ENCODE measurements around the gene TBC1D4.

The TBC1D4 gene

DNA sequence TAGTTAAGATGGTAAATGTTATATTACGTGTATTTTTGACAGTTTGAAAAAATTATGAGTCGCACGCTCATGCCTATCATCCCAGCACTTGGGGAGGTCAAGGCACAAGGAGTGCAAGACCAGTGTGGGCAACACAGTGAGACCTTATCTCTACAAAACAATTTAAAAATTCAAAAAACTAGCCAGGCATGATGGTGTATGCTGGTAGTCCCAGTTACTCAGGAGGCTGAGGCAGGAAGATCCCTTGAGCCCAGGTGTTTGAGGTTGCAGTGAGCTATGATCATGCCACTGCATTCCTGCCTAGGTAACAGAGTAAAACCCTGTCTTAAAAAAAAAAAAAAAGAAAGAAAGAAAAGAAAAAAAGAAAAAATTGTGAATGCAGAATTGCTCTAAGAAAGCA is 58.0 kb downstream of the TBC1D4 start:
- no peak for DNase-seq (ENCODE audit: low read depth, low spot score)
- no peak overlapping the region for H3K4me3 ChIP-seq (ENCODE audit: low read length)

GRCh38 chr13:75422028-75422427 is 59.9 kb downstream of the TBC1D4 start:
- no peak for DNase-seq (ENCODE audit: low read depth, low spot score)
- no peak overlapping the region for H3K4me3 ChIP-seq (ENCODE audit: low read length)

- no peak for DNase-seq (ENCODE audit: low read depth, low spot score)
- H3K4me3 ChIP-seq (ENCODE audit: low read length): no peak overlapping the region
These were observed 60.8 kb downstream of the TBC1D4 start for GRCh38 chr13:75421133-75421532.

DNA sequence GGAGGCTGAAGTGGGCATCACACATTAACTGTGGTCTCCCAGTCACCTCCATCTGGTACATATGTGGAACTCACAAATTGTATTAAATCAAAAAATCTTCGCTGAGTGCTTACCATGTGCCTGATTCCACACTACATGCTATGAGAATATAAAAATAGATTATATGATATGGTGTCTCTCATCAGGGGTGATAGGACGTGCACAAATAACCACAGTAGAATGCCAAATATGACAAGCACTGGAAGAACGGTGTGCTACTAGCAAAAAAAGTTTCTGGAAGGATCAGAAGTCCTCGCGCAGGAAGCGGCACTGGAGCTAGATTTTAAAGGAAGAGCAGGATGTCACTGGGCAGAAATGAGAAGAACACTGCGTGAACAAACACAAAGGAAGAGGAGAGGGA is 62.3 kb downstream of the TBC1D4 start:
- H3K4me3 ChIP-seq (ENCODE audit: low read length): no peak overlapping the region
- DNase-seq (ENCODE audit: low read depth, low spot score): no peak

DNA sequence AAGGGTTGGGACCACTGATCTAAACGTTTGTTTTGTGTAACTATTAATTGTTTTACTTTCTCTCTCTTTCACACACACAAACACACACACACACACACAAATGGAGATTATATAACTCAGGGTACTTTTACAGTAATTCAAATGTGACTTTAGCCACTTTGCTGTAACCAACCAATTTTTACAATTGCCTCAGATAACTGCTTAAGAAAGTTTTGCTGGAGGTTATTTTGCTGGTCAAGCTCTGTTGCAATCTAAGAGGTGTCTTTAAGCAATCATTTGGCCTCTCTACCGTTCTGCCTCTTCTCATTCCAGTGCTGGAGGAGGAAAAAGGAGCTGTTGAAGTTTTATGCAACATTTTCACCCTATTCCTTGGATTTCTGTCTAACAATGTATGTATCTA is 63.0 kb downstream of the TBC1D4 start:
- DNase-seq (ENCODE audit: low read depth, low spot score): no peak
- H3K4me3 ChIP-seq (ENCODE audit: low read length): no peak overlapping the region

GRCh38 chr13:75418186-75418843 is 63.7 kb downstream of the TBC1D4 start:
- no peak for DNase-seq (ENCODE audit: low read depth, low spot score)
- no peak overlapping the region for H3K4me3 ChIP-seq (ENCODE audit: low read length)

DNA sequence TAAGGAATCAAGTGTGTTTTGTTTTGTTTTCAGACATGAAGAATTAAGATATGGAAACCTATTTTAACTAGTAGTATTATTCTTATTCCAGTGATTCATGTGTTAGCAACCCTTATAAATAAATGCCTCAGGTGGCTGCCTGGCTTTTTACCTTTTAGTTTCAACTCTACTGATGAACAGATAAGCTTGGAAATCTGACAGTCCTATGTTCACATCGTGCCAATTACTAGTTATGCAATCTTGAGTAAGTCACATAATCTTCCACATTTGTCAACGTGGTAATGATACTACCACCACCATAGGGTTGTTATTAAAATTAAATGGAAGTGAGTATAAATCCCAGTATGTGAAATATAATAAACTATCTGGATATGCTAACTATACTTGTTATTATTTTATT is 64.3 kb downstream of the TBC1D4 start:
- no peak for DNase-seq (ENCODE audit: low read depth, low spot score)
- no peak overlapping the region for H3K4me3 ChIP-seq (ENCODE audit: low read length)

DNA sequence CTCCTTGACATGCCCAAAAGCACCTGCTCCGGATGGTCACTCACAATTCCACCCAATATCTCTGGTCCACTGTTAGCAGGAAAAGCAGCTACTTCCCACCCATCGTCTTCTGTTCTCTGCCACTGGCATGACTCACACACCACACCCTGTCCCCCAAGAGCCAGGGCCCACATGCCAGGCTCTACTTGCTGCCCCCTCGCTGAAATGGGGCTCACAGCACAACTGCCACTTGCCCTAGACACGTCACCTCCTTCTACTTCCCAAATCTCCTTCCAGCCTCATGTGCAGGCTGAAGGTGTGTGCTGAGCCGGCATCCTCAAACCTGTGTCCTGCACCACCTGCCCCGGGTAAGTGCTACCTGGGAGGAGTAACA is 65.0 kb downstream of the TBC1D4 start:
- no peak for DNase-seq (ENCODE audit: low read depth, low spot score)
- H3K4me3 ChIP-seq (ENCODE audit: low read length): no peak overlapping the region

- H3K4me3 ChIP-seq (ENCODE audit: low read length): no peak overlapping the region
- DNase-seq (ENCODE audit: low read depth, low spot score): no peak
These were observed 65.5 kb downstream of the TBC1D4 start for GRCh38 chr13:75416327-75417011.

- no peak for DNase-seq (ENCODE audit: low read depth, low spot score)
- H3K4me3 ChIP-seq (ENCODE audit: low read length): no peak overlapping the region
These were observed 66.3 kb downstream of the TBC1D4 start for GRCh38 chr13:75415694-75416093.

DNA sequence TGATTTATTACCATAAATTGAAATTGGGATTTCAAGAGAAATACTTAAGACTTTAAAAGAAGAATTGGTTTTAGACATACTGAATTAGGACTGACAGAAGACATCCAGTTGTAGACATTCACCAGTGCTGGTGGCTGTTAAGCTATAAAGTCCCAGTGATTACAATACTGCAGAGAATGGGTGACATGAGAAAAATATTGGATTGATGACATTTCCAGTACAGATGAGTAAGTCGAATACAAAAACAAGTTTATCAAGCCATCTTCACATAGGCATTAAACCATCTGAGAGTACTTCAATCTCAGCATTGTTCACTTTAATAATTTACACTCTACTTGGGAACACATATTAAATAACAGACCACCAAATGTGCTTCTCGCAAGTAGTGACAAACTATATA is 66.8 kb downstream of the TBC1D4 start:
- DNase-seq (ENCODE audit: low read depth, low spot score): no peak
- H3K4me3 ChIP-seq (ENCODE audit: low read length): no peak overlapping the region

DNA sequence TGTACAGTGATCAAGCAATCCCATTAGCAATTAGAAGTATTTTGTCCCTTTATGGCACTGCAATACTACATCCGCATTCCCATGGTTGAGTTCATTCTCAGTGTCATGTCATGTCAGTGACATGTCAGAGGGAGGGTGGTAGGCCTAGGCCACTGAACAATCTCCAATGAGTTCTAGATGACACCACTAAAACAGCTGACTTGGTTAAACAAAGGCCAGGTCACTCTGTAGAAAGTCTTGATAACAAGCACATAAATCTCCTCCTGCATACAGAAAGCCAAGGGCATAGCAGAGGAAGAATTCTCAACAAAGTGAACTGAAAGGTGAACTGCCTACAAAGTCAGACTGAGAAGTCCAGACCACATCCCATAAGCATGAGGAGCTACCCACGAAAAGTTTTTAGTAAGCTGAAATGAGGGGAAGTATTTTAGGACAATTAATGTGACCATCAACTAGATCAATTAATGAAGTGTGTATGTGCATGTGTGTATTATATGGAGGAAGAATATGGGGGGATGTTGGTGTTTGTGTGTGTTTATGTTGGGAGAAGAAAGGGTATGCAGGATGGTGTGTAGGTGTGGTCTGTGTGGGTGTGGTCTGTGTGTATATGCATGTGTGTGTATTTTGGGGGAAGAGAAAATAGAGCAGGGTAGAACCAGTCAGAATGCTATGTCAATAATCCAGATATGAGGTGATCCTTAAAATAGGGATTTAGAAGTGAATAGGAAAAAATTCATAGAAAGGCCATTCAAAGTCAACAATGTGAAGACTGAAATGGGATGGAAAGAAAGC is 67.7 kb downstream of the TBC1D4 start:
- H3K4me3 ChIP-seq (ENCODE audit: low read length): no peak overlapping the region
- no peak for DNase-seq (ENCODE audit: low read depth, low spot score)

DNA sequence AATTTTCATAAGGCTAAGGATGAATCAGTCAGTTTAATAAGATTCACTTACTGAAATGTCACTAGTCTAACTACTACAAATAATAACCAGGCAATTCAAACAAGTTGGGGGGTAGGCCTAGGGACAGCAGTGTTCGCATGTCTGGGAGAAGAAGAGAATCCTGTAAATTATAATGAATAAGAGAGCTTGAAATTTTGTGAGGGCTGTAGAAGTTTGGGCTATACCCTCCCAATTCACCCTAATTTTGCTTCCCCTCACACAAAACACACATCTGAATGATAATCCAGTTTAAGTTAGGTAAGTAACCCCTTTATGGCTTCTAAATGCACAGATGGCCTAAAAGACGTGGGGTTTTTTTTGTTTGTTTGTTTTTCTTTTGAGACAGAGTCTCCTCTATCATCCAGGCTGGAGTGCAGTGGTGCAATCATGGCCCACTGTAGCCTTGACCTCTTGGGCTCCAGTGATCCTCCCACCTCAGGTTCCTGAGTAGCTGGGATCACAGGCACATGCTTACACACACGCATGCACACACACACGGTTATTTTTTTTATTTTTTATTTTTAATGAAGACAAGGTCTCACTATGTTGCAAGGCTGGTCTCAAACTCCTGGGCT is 69.9 kb downstream of the TBC1D4 start:
- no peak for DNase-seq (ENCODE audit: low read depth, low spot score)
- H3K4me3 ChIP-seq (ENCODE audit: low read length): no peak overlapping the region

DNA sequence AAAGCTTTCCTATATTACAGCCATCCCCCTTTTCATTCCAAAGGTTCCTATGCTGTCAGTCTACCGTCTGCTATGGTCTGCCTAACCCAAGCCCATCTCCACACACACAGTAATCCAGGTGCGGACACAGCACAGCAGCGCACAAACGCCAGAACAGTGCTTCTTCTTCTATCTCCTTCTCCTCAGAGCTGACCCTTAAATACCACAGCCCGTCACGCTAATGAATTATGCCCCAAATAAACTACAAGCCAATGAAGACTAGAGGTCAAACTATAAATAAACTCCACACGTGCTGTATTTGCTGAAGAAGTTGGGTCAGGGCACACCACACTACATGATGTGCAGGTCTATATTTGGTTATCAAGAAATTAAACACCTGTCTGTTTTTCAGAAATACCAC is 71.8 kb downstream of the TBC1D4 start:
- no peak overlapping the region for H3K4me3 ChIP-seq (ENCODE audit: low read length)
- DNase-seq (ENCODE audit: low read depth, low spot score): no peak

- no peak for DNase-seq (ENCODE audit: low read depth, low spot score)
These were observed 74.0 kb downstream of the TBC1D4 start for GRCh38 chr13:75407998-75408397.

GRCh38 chr13:75407473-75407872 is 74.5 kb downstream of the TBC1D4 start:
- no peak for DNase-seq (ENCODE audit: low read depth, low spot score)

More at GRCh38 chr13:75407998-75408397, 74.0 kb downstream of the TBC1D4 start:
- no peak overlapping the region for H3K4me3 ChIP-seq (ENCODE audit: low read length)

GRCh38 chr13:75405976-75406703 is 75.8 kb downstream of the TBC1D4 start:
- no peak for DNase-seq (ENCODE audit: low read depth, low spot score)
- H3K4me3 ChIP-seq (ENCODE audit: low read length): no peak overlapping the region

More at GRCh38 chr13:75407473-75407872, 74.5 kb downstream of the TBC1D4 start:
- H3K4me3 ChIP-seq (ENCODE audit: low read length): no peak overlapping the region

DNA sequence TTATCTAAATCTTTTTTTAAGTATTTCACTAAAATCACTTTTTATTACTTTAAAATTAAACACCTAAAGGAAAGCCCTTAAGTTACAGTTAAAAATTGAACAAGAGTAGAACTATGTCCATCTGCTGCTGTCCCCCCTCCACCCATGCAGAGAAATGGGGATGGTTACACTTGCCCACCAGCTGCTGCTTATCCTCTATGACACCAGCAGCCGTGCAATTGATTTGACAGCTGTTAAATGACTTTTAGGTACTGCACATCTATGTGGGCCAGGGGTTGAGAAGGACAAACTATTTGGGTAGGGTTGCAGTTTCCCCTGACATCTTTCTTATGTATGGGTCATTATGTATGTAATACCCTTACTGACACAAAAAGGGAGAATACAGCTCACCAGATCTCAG is 77.2 kb downstream of the TBC1D4 start:
- no peak for DNase-seq (ENCODE audit: low read depth, low spot score)
- H3K4me3 ChIP-seq (ENCODE audit: low read length): no peak overlapping the region

GRCh38 chr13:75402787-75403186 is 79.2 kb downstream of the TBC1D4 start:
- H3K4me3 ChIP-seq (ENCODE audit: low read length): no peak overlapping the region

More at GRCh38 chr13:75402787-75403186, 79.2 kb downstream of the TBC1D4 start:
- DNase-seq (ENCODE audit: low read depth, low spot score): no peak
